HG03571 (cell line): Measurements from ENCODE around the gene DYNLT1.

Experiments
- ATAC-seq: cut with Tn5 transposase; IDR thresholded peaks from one replicate; pipeline ENCODE4 v1.9.1; 2021; ENCODE audit not compliant: unreplicated experiment

Gene DYNLT1

DNA sequence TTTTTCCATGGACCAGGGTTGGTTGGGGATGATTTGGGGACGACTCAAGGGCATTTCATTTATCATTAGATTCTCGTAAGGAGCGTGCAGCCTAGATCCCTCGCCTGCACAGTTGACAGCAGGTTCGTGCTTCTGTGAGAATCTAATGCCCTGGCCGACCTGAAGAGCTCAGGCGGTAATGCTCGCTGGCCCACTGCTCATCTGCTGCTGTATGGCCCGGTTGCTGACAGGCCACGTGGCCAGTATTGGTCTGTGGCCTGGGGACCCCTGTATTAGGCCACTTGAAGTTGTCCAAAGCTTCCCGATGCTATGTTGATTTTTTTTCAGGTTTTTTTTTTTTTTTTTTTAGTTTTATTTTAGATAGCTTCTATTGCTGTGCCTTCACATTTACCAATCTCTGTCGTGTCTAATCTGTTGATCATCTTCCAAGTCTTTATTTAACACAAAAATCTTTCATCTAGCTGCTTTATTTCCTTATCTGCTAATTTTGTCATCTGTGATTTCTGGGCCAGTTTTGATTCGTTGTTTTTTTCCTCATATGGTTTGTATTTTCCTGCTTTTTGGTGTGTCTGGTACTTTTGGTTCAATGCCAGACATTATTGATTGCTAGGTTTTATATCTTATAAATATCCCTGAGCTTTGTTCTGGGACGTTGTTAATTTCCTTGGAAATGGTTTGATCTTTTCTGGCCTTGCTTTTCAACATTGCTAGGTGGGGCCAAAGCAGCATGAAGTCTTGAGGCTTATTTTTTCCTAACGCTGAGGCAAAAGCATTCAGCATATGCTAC is 41.1 kb downstream of the DYNLT1 start:
- no peak for ATAC-seq

DNA sequence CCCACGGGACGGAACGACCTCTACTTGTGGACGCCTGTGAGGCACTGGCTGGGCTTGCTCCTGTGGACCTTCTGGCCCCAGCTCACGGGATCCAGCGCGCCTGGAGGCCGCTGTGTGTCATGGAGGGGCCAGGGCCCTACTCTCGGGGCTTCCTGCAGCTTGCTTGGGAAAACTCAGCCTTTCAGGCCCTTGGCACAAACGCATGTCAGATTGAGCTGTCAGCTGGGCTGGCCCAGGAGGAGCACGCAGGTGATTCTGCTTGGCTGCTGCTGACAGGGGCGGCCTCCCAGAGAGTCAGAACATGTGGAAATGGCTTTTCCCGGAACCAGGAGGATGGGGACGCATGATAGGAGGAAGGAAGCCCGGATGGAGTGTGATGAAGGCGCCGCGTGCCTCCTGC is 44.9 kb downstream of the DYNLT1 start:
- no peak for ATAC-seq

DNA sequence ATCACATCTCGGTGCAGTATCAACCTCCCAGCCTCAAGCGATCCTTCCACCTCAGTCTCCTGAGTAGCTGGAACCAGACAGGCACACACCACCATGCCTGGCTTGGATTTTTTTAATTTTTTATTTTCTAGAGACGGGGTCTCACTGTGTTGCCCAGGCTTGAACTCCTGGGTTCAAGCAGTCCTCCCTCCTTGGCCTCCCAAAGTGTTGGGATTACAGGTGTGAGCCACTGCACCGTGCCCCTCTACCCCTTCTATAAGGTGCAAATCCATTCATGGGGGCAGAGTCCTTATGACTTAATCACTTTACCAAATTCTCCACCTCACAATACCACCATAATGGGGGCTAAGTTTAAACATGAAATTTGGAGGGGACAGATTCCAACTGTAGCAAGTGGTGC is 47.0 kb downstream of the DYNLT1 start:
- ATAC-seq: no peak

DNA sequence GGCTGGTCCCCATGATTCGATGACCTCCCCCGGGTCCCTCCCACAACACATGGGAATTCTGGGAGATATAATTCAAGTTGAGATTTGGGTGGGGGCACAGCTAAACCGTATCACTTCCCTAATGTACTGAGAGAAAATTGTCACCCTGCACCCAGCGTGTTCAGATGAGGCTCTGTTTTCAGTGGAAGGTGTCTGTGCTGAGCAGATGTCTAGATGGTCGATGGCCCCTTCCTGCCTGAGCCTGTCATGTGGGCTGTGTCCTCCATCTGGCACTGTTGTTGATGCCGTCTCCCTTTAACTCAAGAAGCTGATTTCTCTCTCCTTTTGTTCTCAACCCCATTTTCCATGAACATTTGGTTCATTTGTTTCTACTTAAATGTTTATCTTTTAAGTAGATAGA is 47.7 kb downstream of the DYNLT1 start:
- ATAC-seq: no peak

DNA sequence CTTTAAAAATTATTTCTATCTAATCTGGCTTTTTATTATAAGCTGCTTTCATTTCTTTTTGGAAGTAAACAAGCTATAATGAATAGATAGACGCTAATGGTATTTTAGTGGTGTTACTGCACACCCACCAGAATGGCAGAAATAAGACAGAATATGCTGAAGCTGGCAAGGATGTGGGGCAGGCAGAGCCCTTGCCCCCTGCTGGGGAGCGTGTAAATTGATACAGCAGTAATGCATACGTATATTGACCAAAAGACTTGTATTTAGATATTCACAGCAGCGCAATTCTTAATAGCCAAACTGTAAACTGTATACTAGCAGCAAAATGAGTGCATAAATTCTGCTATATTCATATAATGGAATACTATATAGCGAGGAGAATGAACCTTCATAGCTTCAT is 49.3 kb downstream of the DYNLT1 start:
- no peak for ATAC-seq

DNA sequence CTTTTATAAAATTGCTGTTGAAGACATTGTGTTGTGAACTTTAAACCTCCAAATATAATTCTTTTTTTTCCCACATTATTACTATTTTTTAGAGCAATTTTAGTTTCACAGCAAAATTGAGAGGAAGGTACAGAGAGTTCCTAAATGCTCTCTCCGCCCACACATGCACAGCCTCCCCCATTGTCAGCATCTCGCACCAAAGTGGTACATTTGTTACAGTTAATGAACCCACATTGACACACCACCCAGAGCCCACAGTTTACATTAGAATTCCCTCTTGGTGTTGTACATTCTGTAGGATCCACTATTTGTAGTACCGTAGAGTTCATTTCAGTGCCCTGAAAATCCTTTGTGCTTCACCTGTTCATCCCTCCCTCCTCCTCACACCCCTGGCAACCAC is 50.9 kb downstream of the DYNLT1 start:
- no peak for ATAC-seq

DNA sequence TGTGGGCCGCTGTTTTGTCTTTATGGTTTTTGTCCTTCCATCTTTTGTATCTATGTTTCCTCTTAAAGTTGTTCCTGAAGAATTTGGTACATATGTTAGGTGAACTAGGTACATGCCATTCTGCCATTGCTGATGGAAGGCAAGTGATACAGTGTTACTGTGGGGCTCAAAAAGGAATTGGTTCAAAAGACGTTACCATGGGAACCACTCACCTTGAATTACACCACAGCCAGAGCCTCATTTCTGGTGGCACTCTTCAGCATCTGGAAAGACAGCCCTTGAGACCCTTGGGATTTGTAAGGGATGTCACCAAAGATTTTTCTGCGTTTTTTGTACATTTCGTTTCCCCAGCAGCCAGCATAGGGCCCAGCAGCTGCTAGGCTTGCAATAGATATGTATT is 52.7 kb downstream of the DYNLT1 start:
- ATAC-seq: no peak

DNA sequence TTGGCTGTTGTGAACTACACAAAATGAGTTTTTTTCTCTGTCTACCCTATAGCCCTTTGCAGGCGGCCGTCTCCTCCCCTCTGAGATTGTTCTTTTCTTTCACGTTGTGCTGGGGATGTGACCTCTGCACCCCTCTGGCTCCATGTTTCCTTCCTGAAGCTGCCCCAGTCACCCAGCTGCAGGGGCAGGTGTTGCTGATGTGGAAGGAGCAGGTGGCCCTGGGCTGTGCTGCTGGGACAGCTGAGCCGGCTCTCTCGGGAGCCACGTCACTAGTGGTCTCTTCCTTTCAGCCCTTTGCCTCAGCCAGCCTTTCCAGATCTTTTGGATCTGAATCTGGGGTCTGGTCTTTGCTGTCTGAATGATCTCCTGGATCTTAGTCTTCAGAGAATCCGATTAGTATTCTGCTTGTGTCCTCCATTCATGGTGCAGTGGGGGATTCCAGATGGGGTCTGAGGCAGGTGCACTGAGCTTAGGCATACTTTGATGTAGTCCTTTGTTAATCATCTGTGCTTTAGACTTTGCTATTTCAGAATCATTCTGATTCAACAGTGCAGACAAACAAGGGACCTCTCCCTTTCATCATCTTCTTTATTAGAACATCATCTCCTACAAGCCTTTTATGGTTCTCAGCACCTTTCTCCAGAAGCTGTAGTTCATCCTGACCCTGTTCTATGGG is 53.3 kb downstream of the DYNLT1 start:
- no peak for ATAC-seq

DNA sequence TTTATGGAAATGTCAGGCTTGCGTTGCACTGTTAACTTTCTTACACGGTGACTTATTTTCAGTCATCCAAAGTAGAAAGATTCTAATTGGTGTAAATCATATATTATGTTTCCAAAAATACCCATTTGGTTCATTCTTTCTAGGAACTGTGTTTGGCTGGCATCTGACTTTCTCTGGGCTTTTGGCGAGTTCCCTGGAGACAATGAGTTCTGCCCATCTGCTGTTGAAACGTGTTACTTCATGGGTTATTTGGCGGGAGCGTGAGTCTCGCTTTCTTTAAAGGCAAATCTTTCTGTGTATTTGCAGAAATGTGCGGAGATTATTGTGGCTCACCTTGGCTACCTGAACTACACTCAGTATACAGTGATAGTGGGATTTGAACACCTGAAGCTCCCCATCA is 55.2 kb downstream of the DYNLT1 start:
- no peak for ATAC-seq

DNA sequence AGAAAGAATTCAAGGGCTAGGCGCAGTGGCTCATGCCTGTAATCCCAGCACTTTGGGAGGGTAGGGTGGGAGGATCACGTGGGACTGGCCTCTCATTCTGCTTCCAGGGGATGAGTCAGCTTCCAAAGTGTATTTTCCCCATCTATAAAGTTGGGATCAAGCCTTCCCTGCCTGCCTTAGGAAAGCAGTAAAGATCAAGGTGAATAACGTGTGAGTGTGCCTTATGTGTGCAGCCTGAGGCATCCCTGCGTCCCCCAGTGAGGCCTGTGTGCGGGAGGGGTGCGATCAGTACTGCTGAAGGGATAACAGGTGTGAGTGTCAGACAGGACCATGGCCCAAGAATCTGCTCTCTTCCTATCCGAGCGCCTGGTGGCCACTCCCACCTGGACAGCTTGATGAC is 57.9 kb downstream of the DYNLT1 start:
- ATAC-seq: no peak
